Right lobe of liver (tissue), 4 donors: ENCODE measurements around the gene C9orf50.

Experiments
- POLR2A ChIP-seq: fragments of 450-650 bp; IDR thresholded peaks from one replicate; pipeline ENCODE4 v1.6.1; 2017; ENCODE audit warnings: antibody characterized with exemption, mild to moderate bottlenecking
- TF ChIP-seq, protein P1 (sequence below), 4 donors: fragments of 200-600 bp in 3 of 4; fragments of 450-650 bp in 1 of 4; IDR thresholded peaks; one replicate each; pipeline versions ENCODE4 v1.5.1 to v1.8.0; 2016 to 2022; ENCODE audit warnings: antibody characterized with exemption in 4 of 4, mild to moderate bottlenecking in 2 of 4
- donor health status: DM: no; HTN: no; CAD: no.
- donor health status: DM: no; HTN: no; CAD: no.
- donor health status: DM: no; HTN: yes; CAD: no.

DNA sequence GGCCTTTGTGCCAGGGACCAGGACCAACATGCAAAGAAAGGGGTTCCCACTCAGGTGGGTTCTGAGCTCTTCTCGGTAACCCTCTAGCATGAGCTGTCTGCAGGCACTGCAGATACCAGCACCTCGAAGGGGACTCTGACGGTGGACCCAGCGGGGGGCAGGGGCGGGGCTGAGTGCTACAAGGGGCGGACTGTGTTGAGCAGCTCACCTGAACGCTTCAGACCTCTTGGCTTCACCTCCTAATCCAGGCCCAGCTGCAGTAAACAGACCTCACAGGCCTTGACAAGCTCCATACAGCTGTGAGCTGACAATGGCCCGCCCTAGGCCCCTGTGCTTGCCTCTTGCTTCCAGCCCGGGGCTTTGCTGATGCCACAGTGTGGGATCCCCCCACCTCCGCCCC, 48.4 kb downstream of the C9orf50 start:
- TF ChIP-seq, protein P1, sequence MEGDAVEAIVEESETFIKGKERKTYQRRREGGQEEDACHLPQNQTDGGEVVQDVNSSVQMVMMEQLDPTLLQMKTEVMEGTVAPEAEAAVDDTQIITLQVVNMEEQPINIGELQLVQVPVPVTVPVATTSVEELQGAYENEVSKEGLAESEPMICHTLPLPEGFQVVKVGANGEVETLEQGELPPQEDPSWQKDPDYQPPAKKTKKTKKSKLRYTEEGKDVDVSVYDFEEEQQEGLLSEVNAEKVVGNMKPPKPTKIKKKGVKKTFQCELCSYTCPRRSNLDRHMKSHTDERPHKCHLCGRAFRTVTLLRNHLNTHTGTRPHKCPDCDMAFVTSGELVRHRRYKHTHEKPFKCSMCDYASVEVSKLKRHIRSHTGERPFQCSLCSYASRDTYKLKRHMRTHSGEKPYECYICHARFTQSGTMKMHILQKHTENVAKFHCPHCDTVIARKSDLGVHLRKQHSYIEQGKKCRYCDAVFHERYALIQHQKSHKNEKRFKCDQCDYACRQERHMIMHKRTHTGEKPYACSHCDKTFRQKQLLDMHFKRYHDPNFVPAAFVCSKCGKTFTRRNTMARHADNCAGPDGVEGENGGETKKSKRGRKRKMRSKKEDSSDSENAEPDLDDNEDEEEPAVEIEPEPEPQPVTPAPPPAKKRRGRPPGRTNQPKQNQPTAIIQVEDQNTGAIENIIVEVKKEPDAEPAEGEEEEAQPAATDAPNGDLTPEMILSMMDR (IDR thresholded peaks at IDR 0.05) = no peak
- TF ChIP-seq POLR2A = no peak
